Calu3 (cell line): ENCODE results near the gene RPL19. TPM values are rescaled to one million over a fixed set of nuclear protein-coding genes. Genes with fewer than 3 reads are reported as not detected.
A peak's percentile ranks its signal among the peaks of the same experiment; 100 is the strongest.

Source experiments
- BruUV-seq: library from RNA; stranded (reverse); fragments of 400-500 nt; replicated peaks from 2 replicates; lab custom pipeline; 2021; lab: Mats Ljungman, UMichigan
- CTCF ChIA-PET: fragments of 300-600 bp; sonication (Branson Sonifier 250); formaldehyde crosslinking; loops from one replicate; lab custom pipeline; 2022; ENCODE audit warnings: antibody characterized with exemption; lab: Charles Lee
- DNase-seq: peaks from one replicate; pipeline ENCODE4 v3.0.0; 2022
- H3K27ac Mint-ChIP-seq: one replicate; pipeline ENCODE4 v1.8.0; 2022; ENCODE audit warnings: mixed read lengths; ENCODE audit not compliant: unreplicated experiment
- H3K27me3 Mint-ChIP-seq: one replicate; pipeline ENCODE4 v1.8.0; 2022; ENCODE audit warnings: mixed read lengths; ENCODE audit not compliant: unreplicated experiment
- H3K36me3 Mint-ChIP-seq: one replicate; pipeline ENCODE4 v1.8.0; 2022; ENCODE audit warnings: mild to moderate bottlenecking, moderate library complexity, mixed read lengths; ENCODE audit not compliant: insufficient read depth, unreplicated experiment
- H3K4me1 Mint-ChIP-seq: one replicate; pipeline ENCODE4 v1.8.0; 2022; ENCODE audit warnings: mild to moderate bottlenecking, low read depth, mixed read lengths; ENCODE audit not compliant: unreplicated experiment
- H3K4me3 Mint-ChIP-seq: one replicate; pipeline ENCODE4 v1.8.0; 2022; ENCODE audit warnings: mild to moderate bottlenecking, low read depth, moderate library complexity, mixed read lengths; ENCODE audit not compliant: unreplicated experiment
- H3K9me3 Mint-ChIP-seq: one replicate; pipeline ENCODE4 v1.8.0; 2022; ENCODE audit warnings: low read depth, mixed read lengths; ENCODE audit not compliant: unreplicated experiment
- intact Hi-C: fragments of 100-400 bp; cut with micrococcal nuclease; formaldehyde crosslinking; loops from one replicate; pipeline ENCODE4 v1.10.0; 2022; ENCODE audit not compliant: unreplicated experiment
- total RNA-seq: library from RNA; stranded (reverse); gene quantifications from 2 replicates; pipeline ENCODE4 v1.2.3, GENCODE V29; 2022
- TF ChIP-seq, protein P1 (sequence below): fragments of 200-600 bp; IDR thresholded peaks from one replicate; pipeline ENCODE4 v1.8.0; 2022; ENCODE audit warnings: antibody characterized with exemption; ENCODE audit not compliant: unreplicated experiment

Gene RPL19
- total RNA-seq, 1 experiment from 2014 or later = 6,763 TPM

DNA sequence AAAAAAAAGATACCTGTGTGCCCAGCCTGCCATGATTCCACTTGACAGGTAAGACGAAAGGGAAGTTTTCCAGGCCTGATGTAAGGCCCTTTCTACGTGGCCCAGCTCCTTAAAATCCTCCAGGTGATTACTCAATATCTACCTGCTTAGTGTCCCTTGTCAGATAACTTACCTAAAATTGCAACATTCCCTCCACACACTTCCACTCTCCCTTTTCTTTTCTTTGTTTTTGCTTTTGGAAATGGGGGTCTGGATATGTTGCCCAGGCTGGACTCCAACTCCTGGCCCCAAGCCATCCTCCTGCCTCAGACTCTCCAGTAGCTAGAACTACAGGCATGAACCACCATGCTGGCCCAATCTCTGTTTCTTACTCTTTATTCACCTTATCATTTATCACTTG, 41.5 kb upstream of the RPL19 start:
- no peak for DNase-seq
- peaks cover 11% of the 10 kb centered on the region for H3K4me1 Mint-ChIP-seq
- intact Hi-C loops = loop anchor here (5.0 kb wide), 1 partner anchor 541 kb away; no protein-coding TSS in a partner anchor
- no peak overlapping the region for H3K27ac Mint-ChIP-seq
- TF ChIP-seq, protein P1, sequence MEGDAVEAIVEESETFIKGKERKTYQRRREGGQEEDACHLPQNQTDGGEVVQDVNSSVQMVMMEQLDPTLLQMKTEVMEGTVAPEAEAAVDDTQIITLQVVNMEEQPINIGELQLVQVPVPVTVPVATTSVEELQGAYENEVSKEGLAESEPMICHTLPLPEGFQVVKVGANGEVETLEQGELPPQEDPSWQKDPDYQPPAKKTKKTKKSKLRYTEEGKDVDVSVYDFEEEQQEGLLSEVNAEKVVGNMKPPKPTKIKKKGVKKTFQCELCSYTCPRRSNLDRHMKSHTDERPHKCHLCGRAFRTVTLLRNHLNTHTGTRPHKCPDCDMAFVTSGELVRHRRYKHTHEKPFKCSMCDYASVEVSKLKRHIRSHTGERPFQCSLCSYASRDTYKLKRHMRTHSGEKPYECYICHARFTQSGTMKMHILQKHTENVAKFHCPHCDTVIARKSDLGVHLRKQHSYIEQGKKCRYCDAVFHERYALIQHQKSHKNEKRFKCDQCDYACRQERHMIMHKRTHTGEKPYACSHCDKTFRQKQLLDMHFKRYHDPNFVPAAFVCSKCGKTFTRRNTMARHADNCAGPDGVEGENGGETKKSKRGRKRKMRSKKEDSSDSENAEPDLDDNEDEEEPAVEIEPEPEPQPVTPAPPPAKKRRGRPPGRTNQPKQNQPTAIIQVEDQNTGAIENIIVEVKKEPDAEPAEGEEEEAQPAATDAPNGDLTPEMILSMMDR = no peak
- no peak overlapping the region for H3K4me3 Mint-ChIP-seq
- no peaks in the 10 kb centered on the region for H3K9me3 Mint-ChIP-seq
- peaks cover 86% of the 10 kb centered on the region for H3K27me3 Mint-ChIP-seq
- H3K36me3 Mint-ChIP-seq = peaks cover 21% of the 10 kb centered on the region
- CTCF ChIA-PET = interaction anchor here (0.6 to 3.1 kb wide), 12 partner anchors 9 to 686 kb away, joined by 3 to 12 read pairs (median 3); a partner anchor contains a TSS
- no TSS peak for BruUV-seq

DNA sequence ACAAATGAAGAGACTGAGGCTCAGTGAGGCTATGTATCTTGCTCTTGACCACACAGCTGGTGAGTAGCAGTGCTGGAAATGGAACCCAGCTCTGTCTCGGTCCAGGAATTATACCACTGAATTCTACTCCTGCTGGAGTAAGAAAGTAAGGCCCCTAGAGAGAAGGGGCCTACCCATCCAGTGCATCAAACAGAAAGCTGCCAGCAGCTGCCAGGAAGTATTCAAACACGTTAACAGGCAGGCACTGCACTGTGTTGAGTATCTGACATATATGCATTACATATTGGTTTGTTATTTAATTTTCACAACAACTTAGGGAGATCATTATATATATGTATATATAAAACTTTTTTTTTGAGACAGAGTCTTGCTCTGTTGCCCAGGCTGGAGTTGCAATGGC, 38.1 kb upstream of the RPL19 start:
- Mint-ChIP-seq H3K4me3 (no peak overlapping the region), H3K36me3 (peaks cover 6% of the 10 kb centered on the region), H3K9me3 (no peaks in the 10 kb centered on the region), H3K27ac (no peak overlapping the region), H3K27me3 (peaks cover 84% of the 10 kb centered on the region), H3K4me1 (peaks cover 12% of the 10 kb centered on the region)
- intact Hi-C loops = no loop called here
- DNase-seq = no peak
- TF ChIP-seq, protein P1 = peak; percentile 6
- CTCF ChIA-PET = interaction anchor here (0.6 to 7.2 kb wide), 8 partner anchors 8 to 1501 kb away, joined by 3 to 148 read pairs (median 3); no protein-coding TSS in a partner anchor
- no TSS peak for BruUV-seq

DNA sequence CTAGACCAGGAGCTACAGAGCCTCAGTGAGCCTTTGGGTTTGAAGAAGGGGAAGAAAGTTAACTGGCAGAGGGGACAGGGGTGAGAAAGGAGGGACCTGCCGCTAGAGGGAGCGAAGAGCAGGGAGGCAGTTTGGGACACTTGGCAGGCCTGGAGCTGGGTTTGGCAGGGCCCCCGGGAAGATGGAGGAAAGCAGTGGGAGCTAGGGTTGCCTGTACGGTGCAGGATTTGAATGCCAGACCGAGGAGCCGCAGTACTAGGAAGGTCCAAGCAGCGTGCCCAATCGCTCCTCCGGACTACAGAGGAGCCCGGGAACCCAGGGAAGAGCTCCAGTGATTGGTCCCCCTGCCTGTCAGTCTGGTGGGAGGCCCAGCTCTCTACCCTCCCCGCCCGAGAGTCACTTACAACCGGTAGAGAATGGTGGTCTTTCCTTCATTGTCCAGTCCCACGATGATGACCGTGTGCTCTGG, 35.4 kb upstream of the RPL19 start:
- Mint-ChIP-seq H3K4me1 (peaks cover 12% of the 10 kb centered on the region), H3K9me3 (no peaks in the 10 kb centered on the region), H3K27me3 (peaks cover 80% of the 10 kb centered on the region), H3K27ac (no peak overlapping the region), H3K36me3 (peaks cover 6% of the 10 kb centered on the region), H3K4me3 (peak overlapping the region; percentile 6)
- peak; percentile 99 for DNase-seq
- CTCF ChIA-PET = interaction anchor here (0.5 to 7.2 kb wide), 72 partner anchors 9 to 936 kb away, joined by 3 to 148 read pairs (median 4); partner anchors contain the start of genes CACNB1, LASP1, MED1 and NR1D1
- BruUV-seq = no TSS peak
- intact Hi-C loops = loop anchor here (1.0 kb wide), 1 partner anchor 14 kb away; no protein-coding TSS in a partner anchor
- TF ChIP-seq, protein P1 = peak; percentile 100

DNA sequence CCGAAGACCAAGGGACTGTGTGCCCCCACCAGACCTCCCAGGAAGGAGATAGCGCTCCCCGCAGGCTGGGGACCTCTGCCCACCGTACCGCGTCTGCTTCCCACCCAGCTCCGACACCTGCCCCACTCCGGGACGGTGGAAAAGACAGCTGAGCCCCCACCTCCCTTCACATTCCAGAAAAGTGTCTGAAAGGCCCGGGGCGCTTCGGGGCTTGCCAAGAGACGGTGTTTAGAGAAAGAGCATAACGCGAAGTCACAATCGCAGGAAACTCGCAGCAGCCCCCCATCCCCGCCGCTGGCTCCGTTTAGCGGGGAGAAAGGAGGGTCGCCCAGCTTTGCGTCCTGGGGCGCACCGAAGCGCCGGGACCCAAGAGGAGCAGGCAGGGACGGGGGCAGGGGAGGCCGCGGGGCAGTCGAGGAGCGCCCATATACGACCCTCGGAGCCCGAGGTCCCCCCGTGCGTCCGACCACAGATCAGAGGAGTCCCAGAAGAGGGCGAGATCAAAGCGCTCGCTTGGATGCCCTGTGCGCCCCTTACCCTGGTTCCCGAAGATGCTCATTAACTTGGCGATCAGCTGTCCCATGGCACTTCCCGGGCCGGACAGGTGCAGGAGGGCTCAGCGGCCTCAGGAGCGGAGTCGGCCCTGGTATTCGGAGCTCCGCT, 34.8 kb upstream of the RPL19 start:
- no TSS peak for BruUV-seq
- CTCF ChIA-PET = interaction anchor here (0.5 to 7.2 kb wide), 71 partner anchors 9 to 935 kb away, joined by 3 to 148 read pairs (median 4); partner anchors contain the start of genes CACNB1, LASP1, NR1D1 and PIP4K2B
- no peaks in the 10 kb centered on the region for H3K9me3 Mint-ChIP-seq
- H3K27me3 Mint-ChIP-seq = peaks cover 74% of the 10 kb centered on the region
- peaks cover 12% of the 10 kb centered on the region for H3K4me1 Mint-ChIP-seq
- H3K4me3 Mint-ChIP-seq = no peak overlapping the region
- H3K36me3 Mint-ChIP-seq = peaks cover 6% of the 10 kb centered on the region
- DNase-seq = no peak
- TF ChIP-seq, protein P1 = no peak
- no peak overlapping the region for H3K27ac Mint-ChIP-seq
- intact Hi-C loops = no loop called here
